CD4-positive, alpha-beta T cell (primary cell): Measurements from ENCODE around the gene MAP3K7CL. TPM values are rescaled to one million over a fixed set of nuclear protein-coding genes. Genes with fewer than 3 reads are reported as not detected.

Source experiments
- ATAC-seq: fragments of 200-7000 bp; cut with Tn5 transposase; one replicate; pipeline ENCODE4 v1.10.0; 2022; ENCODE audit warnings: mild to moderate bottlenecking; ENCODE audit not compliant: poor library complexity
- CTCF ChIA-PET: fragments of 350-600 bp; sonication (Branson Sonifier 250); formaldehyde crosslinking; loops from one replicate; lab custom pipeline; 2021; ENCODE audit warnings: antibody characterized with exemption, inconsistent platforms; lab: Charles Lee
- POLR2A ChIA-PET: fragments of 350-600 bp; sonication (Branson Sonifier 250); formaldehyde crosslinking; loops from one replicate; lab custom pipeline; 2021; ENCODE audit warnings: antibody characterized with exemption, inconsistent platforms; lab: Charles Lee
- DNase-seq, 14 experiments: peaks; one replicate each; pipeline ENCODE4 v3.0.0-alpha.2; 2013 to 2020; ENCODE audit warnings: mixed read lengths in 2 of 14
- H3K27ac ChIP-seq, 2 donors: one replicate each; pipeline versions ENCODE4 v1.5.1 to v1.7.0; 2013; ENCODE audit warnings: low read length in 2 of 2, low read depth in 1 of 2, mild to moderate bottlenecking in 1 of 2
- H3K27me3 ChIP-seq, 2 experiments: 1 replicate in 1 of 2; 2 replicates in 1 of 2; pipeline versions ENCODE4 v1.6.1 to v1.7.0; 2013; ENCODE audit warnings: low read length in 2 of 2, control low read depth in 1 of 2, mild to moderate bottlenecking in 1 of 2, moderate library complexity in 1 of 2; ENCODE audit not compliant: insufficient read depth in 2 of 2, control insufficient read depth in 1 of 2
- H3K36me3 ChIP-seq: one replicate; pipeline ENCODE4 v1.6.1; 2013; ENCODE audit warnings: low read length, control low read depth; ENCODE audit not compliant: insufficient read depth
- H3K4me1 ChIP-seq: one replicate; pipeline ENCODE4 v1.6.1; 2013; ENCODE audit warnings: low read length, control low read depth; ENCODE audit not compliant: insufficient read depth
- H3K4me3 ChIP-seq: one replicate; pipeline ENCODE4 v1.5.1; 2013; ENCODE audit warnings: mild to moderate bottlenecking, low read length, moderate library complexity
- H3K9me3 ChIP-seq, 2 experiments: 1 replicate in 1 of 2; 2 replicates in 1 of 2; pipeline versions ENCODE4 v1.6.1 to v1.7.0; 2013; ENCODE audit warnings: low read length in 2 of 2, mild to moderate bottlenecking in 2 of 2, control low read depth in 1 of 2, moderate library complexity in 1 of 2; ENCODE audit not compliant: control insufficient read depth in 1 of 2, insufficient read depth in 1 of 2
- H3K27ac Mint-ChIP-seq: one replicate; pipeline ENCODE4 v1.8.0; 2020; ENCODE audit warnings: mixed read lengths
- H3K27me3 Mint-ChIP-seq: one replicate; pipeline ENCODE4 v1.8.0; 2021; ENCODE audit warnings: mixed read lengths
- H3K36me3 Mint-ChIP-seq: one replicate; pipeline ENCODE4 v1.8.0; 2021; ENCODE audit warnings: low read depth, mixed read lengths
- H3K4me1 Mint-ChIP-seq: one replicate; pipeline ENCODE4 v1.8.0; 2021; ENCODE audit warnings: low read depth, mixed read lengths
- H3K4me3 Mint-ChIP-seq: one replicate; pipeline ENCODE4 v1.8.0; 2020; ENCODE audit warnings: mild to moderate bottlenecking, mixed read lengths
- H3K9me3 Mint-ChIP-seq: one replicate; pipeline ENCODE4 v1.8.0; 2020; ENCODE audit warnings: mixed read lengths
- intact Hi-C, 2 experiments: fragments of 100-400 bp; cut with DNase I in 1 of 2; cut with micrococcal nuclease in 1 of 2; formaldehyde crosslinking; loops; one replicate each; pipeline versions ENCODE4 v1.15.1 to v1.9.0; 2023 to 2025; cut with DNase I, micrococcal nuclease
- total RNA-seq, 174 experiments: library from RNA in 2 of 174; stranded (reverse) in 2 of 174; gene quantifications; one replicate each; pipeline ENCODE4 v1.2.3 and lab custom pipeline; 2021 to 2026
- TF ChIP-seq, protein P1 (sequence below): fragments of 200-600 bp; IDR thresholded peaks from one replicate; pipeline ENCODE4 v1.8.0; 2022; ENCODE audit warnings: antibody characterized with exemption, mild to moderate bottlenecking

The MAP3K7CL gene
- total RNA-seq, 2 experiments from 2014 or later: 4.6 to 4.7 TPM

DNA sequence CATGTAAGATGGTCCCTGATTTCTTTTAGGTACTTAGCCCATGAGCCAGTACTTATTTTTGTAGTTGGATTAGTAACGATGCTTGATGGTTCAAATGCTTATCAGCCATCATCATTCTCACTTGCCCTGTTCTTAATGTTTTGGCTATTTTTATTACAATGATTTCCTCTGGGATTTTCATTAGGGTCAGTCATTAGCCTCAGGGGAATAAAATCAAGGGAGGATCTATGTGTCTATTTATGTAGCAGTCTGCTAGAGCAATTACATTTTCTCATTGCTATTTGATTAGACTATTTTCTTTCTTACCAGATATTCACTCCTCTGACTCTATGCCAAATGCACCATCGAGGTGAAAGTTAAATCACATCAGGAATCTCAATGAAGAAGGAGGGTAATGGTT, 46.1 kb upstream of the MAP3K7CL start:
- POLR2A ChIA-PET: no interaction called here
- intact Hi-C loops: no loop called here
- Histone ChIP-seq H3K4me3 (no peak overlapping the region), H3K27me3 (no peaks in the 10 kb centered on the region), H3K9me3 (no peaks in the 10 kb centered on the region), H3K27ac (no peak overlapping the region), H3K36me3 (peaks cover 7% of the 10 kb centered on the region), H3K4me1 (peaks cover 21% of the 10 kb centered on the region)
- TF ChIP-seq, protein P1, sequence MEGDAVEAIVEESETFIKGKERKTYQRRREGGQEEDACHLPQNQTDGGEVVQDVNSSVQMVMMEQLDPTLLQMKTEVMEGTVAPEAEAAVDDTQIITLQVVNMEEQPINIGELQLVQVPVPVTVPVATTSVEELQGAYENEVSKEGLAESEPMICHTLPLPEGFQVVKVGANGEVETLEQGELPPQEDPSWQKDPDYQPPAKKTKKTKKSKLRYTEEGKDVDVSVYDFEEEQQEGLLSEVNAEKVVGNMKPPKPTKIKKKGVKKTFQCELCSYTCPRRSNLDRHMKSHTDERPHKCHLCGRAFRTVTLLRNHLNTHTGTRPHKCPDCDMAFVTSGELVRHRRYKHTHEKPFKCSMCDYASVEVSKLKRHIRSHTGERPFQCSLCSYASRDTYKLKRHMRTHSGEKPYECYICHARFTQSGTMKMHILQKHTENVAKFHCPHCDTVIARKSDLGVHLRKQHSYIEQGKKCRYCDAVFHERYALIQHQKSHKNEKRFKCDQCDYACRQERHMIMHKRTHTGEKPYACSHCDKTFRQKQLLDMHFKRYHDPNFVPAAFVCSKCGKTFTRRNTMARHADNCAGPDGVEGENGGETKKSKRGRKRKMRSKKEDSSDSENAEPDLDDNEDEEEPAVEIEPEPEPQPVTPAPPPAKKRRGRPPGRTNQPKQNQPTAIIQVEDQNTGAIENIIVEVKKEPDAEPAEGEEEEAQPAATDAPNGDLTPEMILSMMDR: no peak
- CTCF ChIA-PET: no interaction called here
- H3K27me3 Mint-ChIP-seq: no peaks in the 10 kb centered on the region
- DNase-seq (no peak), ATAC-seq (no peak)
- no peak overlapping the region for H3K27ac Mint-ChIP-seq
- no peaks in the 10 kb centered on the region for H3K9me3 Mint-ChIP-seq
- H3K36me3 Mint-ChIP-seq: peaks cover 11% of the 10 kb centered on the region
- no peak overlapping the region for H3K4me3 Mint-ChIP-seq
- peaks cover 30% of the 10 kb centered on the region for H3K4me1 Mint-ChIP-seq

DNA sequence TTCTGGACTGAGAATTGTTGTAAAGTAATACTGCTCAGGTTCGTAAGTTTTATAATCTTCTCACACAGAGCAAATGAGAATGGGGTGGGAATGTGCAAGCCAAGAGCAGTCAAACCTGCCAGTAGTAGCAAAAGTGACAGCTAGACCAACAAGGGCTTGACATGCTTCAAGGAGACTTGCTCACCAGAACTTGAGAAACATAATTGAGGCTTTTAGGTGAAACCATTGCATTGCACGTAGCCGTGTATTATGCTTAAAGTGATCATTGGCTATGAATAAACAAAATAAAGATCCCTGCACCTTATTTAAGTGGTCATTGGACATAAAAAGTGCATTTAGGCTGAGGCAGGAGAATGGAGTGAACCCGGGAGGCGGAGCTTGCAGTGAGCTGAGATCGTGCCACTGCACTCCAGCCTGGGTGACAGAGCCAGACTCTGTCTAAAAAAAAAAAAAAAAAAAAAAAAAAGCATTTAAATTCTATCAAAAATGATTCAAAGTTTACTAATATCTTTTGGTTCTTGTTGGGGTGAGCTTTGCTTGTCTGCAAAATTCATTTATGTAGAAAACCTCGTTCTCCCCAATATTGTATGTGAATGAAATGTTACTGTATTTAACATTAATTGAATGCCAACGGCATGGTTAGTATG, 45.2 kb upstream of the MAP3K7CL start:
- Mint-ChIP-seq H3K4me3 (no peak overlapping the region), H3K36me3 (peaks cover 11% of the 10 kb centered on the region), H3K4me1 (peaks cover 22% of the 10 kb centered on the region), H3K27ac (no peak overlapping the region), H3K9me3 (no peaks in the 10 kb centered on the region), H3K27me3 (no peaks in the 10 kb centered on the region)
- intact Hi-C loops: no loop called here
- DNase-seq (no peak), ATAC-seq (no peak)
- no peak overlapping the region for H3K27ac ChIP-seq
- POLR2A ChIA-PET: no interaction called here
- no peaks in the 10 kb centered on the region for H3K9me3 ChIP-seq
- peaks cover 13% of the 10 kb centered on the region for H3K4me1 ChIP-seq
- no peaks in the 10 kb centered on the region for H3K27me3 ChIP-seq
- CTCF ChIA-PET: no interaction called here
- TF ChIP-seq, protein P1: no peak
- H3K36me3 ChIP-seq: peaks cover 7% of the 10 kb centered on the region
- H3K4me3 ChIP-seq: no peak overlapping the region

DNA sequence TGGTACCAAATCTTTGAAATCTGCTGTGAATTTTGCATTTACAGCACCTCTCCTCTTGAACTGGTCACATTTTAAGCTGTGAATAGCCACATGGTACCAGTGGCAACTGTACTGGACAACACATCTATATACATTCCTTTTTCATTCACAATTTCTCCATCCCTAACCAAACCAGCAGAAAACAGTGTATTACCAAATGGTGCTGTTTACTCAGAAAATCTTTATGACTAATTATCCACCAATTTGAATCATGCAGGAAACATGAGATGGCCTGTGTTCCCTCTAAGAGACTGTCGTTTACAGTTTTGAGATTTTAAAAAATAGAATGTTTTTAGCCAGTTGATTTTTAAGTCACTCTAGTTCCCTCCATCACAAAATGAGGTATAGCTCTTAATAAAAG, 39.4 kb upstream of the MAP3K7CL start:
- H3K36me3 Mint-ChIP-seq: peaks cover 15% of the 10 kb centered on the region
- H3K4me1 Mint-ChIP-seq: no peaks in the 10 kb centered on the region
- ATAC-seq (no peak), DNase-seq (no peak)
- TF ChIP-seq, protein P1: no peak
- H3K27ac Mint-ChIP-seq: no peak overlapping the region
- Histone ChIP-seq H3K27me3 (no peaks in the 10 kb centered on the region), H3K4me1 (no peaks in the 10 kb centered on the region), H3K9me3 (no peaks in the 10 kb centered on the region), H3K4me3 (no peak overlapping the region), H3K36me3 (peaks cover 15% of the 10 kb centered on the region), H3K27ac (no peak overlapping the region)
- no peaks in the 10 kb centered on the region for H3K9me3 Mint-ChIP-seq
- intact Hi-C loops: loop anchor here in 1 of 2 experiments (1.0 to 10.0 kb wide), 3 partner anchors 258 to 762 kb away; no protein-coding TSS in a partner anchor
- CTCF ChIA-PET: no interaction called here
- no peaks in the 10 kb centered on the region for H3K27me3 Mint-ChIP-seq
- POLR2A ChIA-PET: no interaction called here
- H3K4me3 Mint-ChIP-seq: no peak overlapping the region
